ENCODE measurements around the gene WDR82. TPM values are rescaled to one million over a fixed set of nuclear protein-coding genes. Genes with fewer than 3 reads are reported as not detected.
A peak's percentile ranks its signal among the peaks of the same experiment; 100 is the strongest.
"Not testable (repeated sequence)": the region's sequence is repeated elsewhere in the genome, so short reads cannot be mapped to it uniquely, and the experiment has no call there.

Gene WDR82
- total RNA-seq, 6 donors from 2014 or later = 23.0 to 63.6 (median 46.8) TPM

DNA sequence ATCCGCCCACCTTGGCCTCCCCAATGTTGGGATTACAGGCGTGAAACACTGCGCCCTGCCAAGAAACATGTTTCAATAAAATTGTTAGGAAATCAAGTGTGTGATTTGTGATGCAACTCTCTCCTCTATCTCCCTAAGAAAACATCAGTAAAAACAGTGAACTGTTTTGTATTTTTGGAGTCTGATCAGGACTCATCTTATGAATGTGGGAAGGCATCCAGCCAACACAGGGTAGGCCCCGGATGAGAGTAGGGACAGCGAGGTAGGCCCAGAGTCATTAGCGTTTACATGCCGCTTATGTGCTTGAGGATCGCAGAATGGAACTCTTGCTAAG is 8.3 kb upstream of the WDR82 start:
- 61 to 70% methylated on average over 8 of the region's 8 CpGs for WGBS, 2 donors
- peak overlapping the region in 3 of 4 donors; percentile 58 to 83 (median 79) for H3K4me3 ChIP-seq
- H3K27me3 ChIP-seq = no peaks in the 10 kb centered on the region
- peaks cover 11 to 23% (median 15%) of the 10 kb centered on the region in 4 donors for H3K4me1 ChIP-seq
- DNase-seq (no peak), ATAC-seq (ENCODE audit: low FRiP score in 2 of 2) (peak in 1 of 2 donors; percentile 2)
- TF ChIP-seq EP300 (IDR thresholded peaks at IDR 0.05) (no peak), POLR2AphosphoS5 (IDR thresholded peaks at IDR 0.05) (no peak), POLR2A (IDR thresholded peaks at IDR 0.05) (no peak)
- TF ChIP-seq, protein P1, sequence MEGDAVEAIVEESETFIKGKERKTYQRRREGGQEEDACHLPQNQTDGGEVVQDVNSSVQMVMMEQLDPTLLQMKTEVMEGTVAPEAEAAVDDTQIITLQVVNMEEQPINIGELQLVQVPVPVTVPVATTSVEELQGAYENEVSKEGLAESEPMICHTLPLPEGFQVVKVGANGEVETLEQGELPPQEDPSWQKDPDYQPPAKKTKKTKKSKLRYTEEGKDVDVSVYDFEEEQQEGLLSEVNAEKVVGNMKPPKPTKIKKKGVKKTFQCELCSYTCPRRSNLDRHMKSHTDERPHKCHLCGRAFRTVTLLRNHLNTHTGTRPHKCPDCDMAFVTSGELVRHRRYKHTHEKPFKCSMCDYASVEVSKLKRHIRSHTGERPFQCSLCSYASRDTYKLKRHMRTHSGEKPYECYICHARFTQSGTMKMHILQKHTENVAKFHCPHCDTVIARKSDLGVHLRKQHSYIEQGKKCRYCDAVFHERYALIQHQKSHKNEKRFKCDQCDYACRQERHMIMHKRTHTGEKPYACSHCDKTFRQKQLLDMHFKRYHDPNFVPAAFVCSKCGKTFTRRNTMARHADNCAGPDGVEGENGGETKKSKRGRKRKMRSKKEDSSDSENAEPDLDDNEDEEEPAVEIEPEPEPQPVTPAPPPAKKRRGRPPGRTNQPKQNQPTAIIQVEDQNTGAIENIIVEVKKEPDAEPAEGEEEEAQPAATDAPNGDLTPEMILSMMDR (IDR thresholded peaks at IDR 0.05) = no peak
- H3K9me3 ChIP-seq = no peaks in the 10 kb centered on the region
- H3K36me3 ChIP-seq = peaks cover 0 to 16% (median 9%) of the 10 kb centered on the region in 4 donors
- H3K27ac ChIP-seq = peak overlapping the region; percentile 98 to 100 (median 100)

DNA sequence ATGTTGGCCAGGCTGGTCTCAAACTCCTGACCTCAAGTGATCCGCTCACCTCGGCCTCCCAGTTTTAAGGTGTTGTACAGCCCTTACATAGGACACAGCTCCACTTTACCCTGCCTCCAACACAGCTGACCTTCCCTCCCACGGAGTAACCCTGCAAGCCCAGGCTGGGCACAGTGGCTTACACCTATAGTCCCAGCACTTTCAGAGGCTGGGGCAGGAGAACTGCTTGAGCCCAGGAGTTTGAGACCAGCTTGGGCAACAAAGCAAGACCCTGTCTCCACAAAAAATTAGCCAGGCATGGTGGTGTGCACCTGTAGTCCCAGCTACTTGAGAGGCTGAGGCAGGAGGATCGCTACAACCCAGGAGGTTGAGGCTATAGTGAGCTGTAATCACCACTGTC is 5.6 kb upstream of the WDR82 start:
- H3K4me1 ChIP-seq = peaks cover 23 to 38% (median 29%) of the 10 kb centered on the region in 4 donors

DNA sequence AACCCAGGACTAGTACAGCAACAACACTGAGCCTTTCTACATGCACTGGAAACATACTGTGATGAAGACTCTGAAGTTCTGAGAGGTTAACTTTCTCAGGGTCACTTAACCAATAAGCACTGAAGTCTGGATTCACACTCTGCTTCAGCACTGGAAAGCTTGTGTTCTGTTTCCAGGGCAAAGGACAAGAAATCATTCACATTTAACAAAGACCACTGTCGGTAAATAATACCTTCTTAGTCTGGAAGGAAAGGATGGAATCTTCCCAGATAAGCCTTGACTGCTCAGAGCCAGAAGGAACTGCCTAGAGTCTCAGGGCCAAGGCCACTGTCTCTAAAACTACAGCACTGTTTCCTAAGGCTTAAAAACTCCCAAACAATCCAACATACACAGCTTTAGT is 4.9 kb upstream of the WDR82 start:
- Histone ChIP-seq H3K27ac (peak overlapping the region in 1 of 4 donors; percentile 27), H3K27me3 (no peaks in the 10 kb centered on the region), H3K36me3 (peaks cover 0 to 7% (median 0%) of the 10 kb centered on the region in 4 donors), H3K9me3 (no peaks in the 10 kb centered on the region), H3K4me1 (peaks cover 18 to 34% (median 25%) of the 10 kb centered on the region in 4 donors), H3K4me3 (no peak overlapping the region)
- WGBS, 2 donors = 64 to 67% methylated on average over 1 of the region's 1 CpG
- ATAC-seq (ENCODE audit: low FRiP score in 2 of 2) = no peak
- TF ChIP-seq EP300 (IDR thresholded peaks at IDR 0.05) (no peak), POLR2AphosphoS5 (IDR thresholded peaks at IDR 0.05) (no peak), POLR2A (IDR thresholded peaks at IDR 0.05) (no peak)
- TF ChIP-seq, protein P1 (IDR thresholded peaks at IDR 0.05) = no peak
- no peak for DNase-seq

More for the DNA sequence above, 5.6 kb upstream of the WDR82 start:
- not testable (repeated sequence) for H3K27me3 ChIP-seq; H3K27ac ChIP-seq; H3K36me3 ChIP-seq; H3K4me3 ChIP-seq; ATAC-seq (ENCODE audit: low FRiP score in 2 of 2); H3K9me3 ChIP-seq
- peak in 1 of 2 donors; percentile 6 for DNase-seq
- 93 to 95% methylated on average over 4 of the region's 4 CpGs for WGBS, 2 donors

DNA sequence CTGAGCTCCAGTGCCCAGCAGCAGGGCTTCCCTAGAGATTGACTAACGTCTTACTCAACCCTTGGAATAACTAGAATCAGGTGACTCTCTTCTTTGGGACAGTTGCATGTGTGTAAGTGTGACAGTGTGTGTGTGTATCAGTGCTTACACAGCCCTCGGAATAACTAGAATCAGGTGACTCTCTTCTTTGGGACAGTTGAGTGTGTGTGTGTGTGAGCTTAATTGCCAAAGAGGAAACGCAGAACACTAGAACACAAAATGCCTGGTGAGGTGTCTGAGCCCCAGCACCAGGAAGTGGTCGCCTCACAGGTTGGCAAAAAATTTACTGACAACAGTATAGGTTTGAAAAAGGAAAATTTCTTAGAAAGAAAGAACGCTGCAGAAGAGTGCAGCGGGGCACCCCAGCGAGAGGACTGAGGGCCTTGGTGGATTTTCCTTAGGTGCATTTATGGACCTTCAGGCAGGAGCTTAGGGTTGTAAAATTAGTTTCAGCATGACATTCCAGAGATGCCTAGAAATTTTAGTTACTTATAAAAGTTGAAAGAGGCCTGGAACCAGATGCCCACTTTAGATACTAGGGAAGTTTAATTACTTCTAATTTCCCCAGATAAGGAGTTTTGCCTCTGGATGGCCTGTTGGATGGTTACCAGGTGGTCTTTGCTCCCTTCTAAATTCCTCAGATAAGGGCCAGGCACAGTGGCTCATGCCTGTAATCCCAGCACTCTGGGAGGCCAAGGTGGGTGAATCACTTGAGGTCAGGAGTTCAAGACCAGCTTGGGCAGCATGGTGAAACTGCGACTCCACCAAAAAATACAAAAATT is 3.7 kb upstream of the WDR82 start:
- no peak for DNase-seq
- TF ChIP-seq, protein P1 (IDR thresholded peaks at IDR 0.05) = no peak
- no peak for TF ChIP-seq POLR2AphosphoS5 (IDR thresholded peaks at IDR 0.05)
- no peak for ATAC-seq (ENCODE audit: low FRiP score in 2 of 2)
- Histone ChIP-seq H3K4me3 (no peak overlapping the region), H3K9me3 (no peaks in the 10 kb centered on the region), H3K27me3 (no peaks in the 10 kb centered on the region), H3K36me3 (peaks cover 0 to 7% (median 0%) of the 10 kb centered on the region in 4 donors), H3K27ac (peak overlapping the region in 3 of 4 donors; percentile 6 to 49 (median 14)), H3K4me1 (peaks cover 17 to 34% (median 24%) of the 10 kb centered on the region in 4 donors)
- WGBS, 2 donors = 69 to 70% methylated on average over 8 of the region's 8 CpGs

DNA sequence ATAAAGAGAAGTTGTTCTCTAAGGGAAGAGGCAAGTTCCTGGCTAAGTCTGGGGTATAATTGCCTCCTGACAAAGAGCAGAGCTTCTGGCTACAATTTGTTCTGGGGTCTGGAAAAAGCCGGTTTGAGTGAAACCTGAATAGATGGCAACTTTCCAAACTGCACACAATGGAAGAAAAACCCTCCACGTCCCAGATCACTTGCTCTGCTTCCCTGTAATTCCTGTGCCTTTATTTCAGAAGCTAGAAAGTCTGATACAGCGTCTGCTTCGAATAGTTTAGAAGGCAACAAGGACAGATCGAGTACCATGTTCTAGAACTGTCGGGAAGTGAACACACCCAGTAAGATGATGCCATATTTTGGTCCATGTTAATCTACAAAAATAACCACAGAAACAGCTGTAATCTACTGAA is 1.6 kb upstream of the WDR82 start:
- Histone ChIP-seq H3K36me3 (peaks cover 0 to 7% (median 0%) of the 10 kb centered on the region in 4 donors), H3K4me1 (peaks cover 26 to 45% (median 35%) of the 10 kb centered on the region in 4 donors), H3K27me3 (no peaks in the 10 kb centered on the region), H3K9me3 (no peaks in the 10 kb centered on the region), H3K4me3 (no peak overlapping the region), H3K27ac (peak overlapping the region; percentile 94 to 99 (median 98))
- WGBS, 2 donors = 40 to 42% methylated on average over 6 of the region's 6 CpGs
- no peak for TF ChIP-seq EP300 (IDR thresholded peaks at IDR 0.05)
- no peak for TF ChIP-seq POLR2AphosphoS5 (IDR thresholded peaks at IDR 0.05)
- no peak for TF ChIP-seq POLR2A (IDR thresholded peaks at IDR 0.05)
- TF ChIP-seq, protein P1 (IDR thresholded peaks at IDR 0.05) = no peak
- ATAC-seq (ENCODE audit: low FRiP score in 2 of 2) = no peak
- DNase-seq = no peak

All from upper lobe of left lung (tissue), 6 donors.